Measurements from ENCODE around the gene CUL4A. TPM values are rescaled to one million over a fixed set of nuclear protein-coding genes. Genes with fewer than 3 reads are reported as not detected.
"Not testable (repeated sequence)": the region's sequence is repeated elsewhere in the genome, so short reads cannot be mapped to it uniquely, and the experiment has no call there.

The CUL4A gene
- total RNA-seq (ENCODE audit: low replicate concordance) = 58.1 and 114 TPM in 2 replicates

- TF ChIP-seq CTCF (IDR thresholded peaks at IDR 0.05; ENCODE audit: insufficient read depth, low read length) = no peak
Observed at GRCh38 chr13:113209336-113209758, at the start of gene CUL4A. CUL4A (plus strand) TSS chr13:113209613; CDS start chr13:113209628, 15 bp downstream.

GRCh38 chr13:113159701-113160100, 49.7 kb upstream of the CUL4A start:
- no peak overlapping the region for H3K4me3 ChIP-seq (ENCODE audit: low read depth, low read length)
- no peak for DNase-seq (ENCODE audit: low read depth)
- no peak for TF ChIP-seq CTCF (IDR thresholded peaks at IDR 0.05; ENCODE audit: insufficient read depth, low read length)

More at GRCh38 chr13:113209336-113209758, at the start of gene CUL4A:
- peak within 1 kb of the TSS; percentile 79 for H3K4me3 ChIP-seq (ENCODE audit: low read depth, low read length)
- DNase-seq (ENCODE audit: low read depth) = peak; percentile 62

GRCh38 chr13:113160983-113161382, 48.4 kb upstream of the CUL4A start:
- TF ChIP-seq CTCF (IDR thresholded peaks at IDR 0.05; ENCODE audit: insufficient read depth, low read length) = no peak
- no peak for DNase-seq (ENCODE audit: low read depth)
- no peak overlapping the region for H3K4me3 ChIP-seq (ENCODE audit: low read depth, low read length)

- no peak for DNase-seq (ENCODE audit: low read depth)
- no peak for TF ChIP-seq CTCF (IDR thresholded peaks at IDR 0.05; ENCODE audit: insufficient read depth, low read length)
- H3K4me3 ChIP-seq (ENCODE audit: low read depth, low read length) = no peak overlapping the region
Observed at GRCh38 chr13:113161433-113161832, 48.0 kb upstream of the CUL4A start.

- DNase-seq (ENCODE audit: low read depth); H3K4me3 ChIP-seq (ENCODE audit: low read depth, low read length): not testable (repeated sequence)
Observed at GRCh38 chr13:113161975-113162374, 47.4 kb upstream of the CUL4A start.

- no peak overlapping the region for H3K4me3 ChIP-seq (ENCODE audit: low read depth, low read length)
- TF ChIP-seq CTCF (IDR thresholded peaks at IDR 0.05; ENCODE audit: insufficient read depth, low read length) = no peak
- no peak for DNase-seq (ENCODE audit: low read depth)
Observed at GRCh38 chr13:113162783-113163685, 46.4 kb upstream of the CUL4A start.

GRCh38 chr13:113164492-113164891, 44.9 kb upstream of the CUL4A start:
- no peak overlapping the region for H3K4me3 ChIP-seq (ENCODE audit: low read depth, low read length)
- TF ChIP-seq CTCF (IDR thresholded peaks at IDR 0.05; ENCODE audit: insufficient read depth, low read length) = no peak
- no peak for DNase-seq (ENCODE audit: low read depth)
